Measurements from ENCODE around the gene POU6F2. TPM values are rescaled to one million over a fixed set of nuclear protein-coding genes. Genes with fewer than 3 reads are reported as not detected.

POU6F2 gene
- total and polyA plus RNA-seq, 2 donors (not counting 1 experiment from before 2014, with no cell fraction given), result under 0.01 TPM; not detected in 1

GRCh38 chr7:39310699-39311098, 333.0 kb downstream of the POU6F2 start:
- Histone ChIP-seq H3K36me3 (ENCODE audit: control insufficient read depth, insufficient read depth, low read length) (no peaks in the 10 kb centered on the region), H3K27ac (ENCODE audit: insufficient read depth, low read length) (no peak overlapping the region), H3K9me3 (ENCODE audit: control insufficient read depth, insufficient read depth, low read depth, low read length) (no peaks in the 10 kb centered on the region), H3K27me3 (ENCODE audit: control insufficient read depth, insufficient read depth, low read length) (no peaks in the 10 kb centered on the region), H3K4me3 (replicated peaks in 1 of 4; ENCODE audit: control extremely low read depth in 1 of 4, insufficient read depth in 1 of 4, low read depth in 3 of 4, low read length in 4 of 4) (no peak overlapping the region), H3K79me2 (ENCODE audit: control insufficient read depth, insufficient read depth, low read length) (no peaks in the 10 kb centered on the region), H3K4me1 (ENCODE audit: control insufficient read depth, extremely low read depth, insufficient read depth, low read length) (no peaks in the 10 kb centered on the region), H3K9ac (ENCODE audit: insufficient read depth, low read length) (no peak overlapping the region), H3K4me2 (ENCODE audit: extremely low read depth, insufficient read depth, low read length) (no peak overlapping the region), H2AFZ (ENCODE audit: low read length) (no peak overlapping the region), H4K20me1 (ENCODE audit: control insufficient read depth, extremely low read depth, insufficient read depth, low read length) (no peaks in the 10 kb centered on the region)
- no peak for DNase-seq (ENCODE audit: low read depth in 2 of 2)
- TF ChIP-seq EZH2 (IDR thresholded peaks at IDR 0.05; ENCODE audit: low read length, missing control alignments) (no peak), CTCF (conservative IDR thresholded peaks at IDR 0.05 in 1 of 2, IDR thresholded peaks at IDR 0.05 in 1 of 2; ENCODE audit: low read depth in 1 of 2, low read length in 2 of 2) (no peak)

DNA sequence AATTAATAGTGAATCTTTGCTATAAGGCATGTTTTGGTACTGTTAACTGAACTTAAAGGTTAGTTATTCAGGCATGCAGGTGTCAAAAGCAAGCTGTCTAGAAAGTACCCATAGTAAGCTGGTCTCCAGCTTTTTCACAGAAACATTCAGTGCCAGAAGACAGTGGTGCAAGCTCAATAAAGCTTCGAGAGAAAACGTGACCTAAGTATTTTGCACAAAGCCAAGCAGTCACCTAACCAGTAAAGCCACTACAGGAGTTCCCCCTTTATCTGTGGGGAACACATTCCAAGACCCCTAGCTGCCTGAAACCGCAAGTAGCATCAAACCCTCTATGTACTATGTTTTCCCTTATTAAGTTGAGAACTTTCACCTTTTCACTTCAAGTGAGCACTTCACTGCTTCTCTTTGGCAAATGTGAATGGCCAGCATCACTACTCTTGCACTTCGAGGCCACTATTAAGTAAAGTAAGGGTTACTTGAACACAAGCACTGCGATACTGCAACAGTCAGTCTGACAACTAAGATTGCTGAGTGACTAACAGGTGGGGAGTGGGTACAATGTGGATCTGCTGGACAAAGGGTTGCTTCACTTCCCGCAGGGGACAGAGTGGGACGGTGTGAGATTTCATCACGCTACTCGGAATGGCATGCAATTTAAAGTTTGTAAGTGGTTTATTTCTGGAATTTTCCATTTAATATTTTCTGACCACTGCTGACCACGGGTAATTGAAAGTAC, 334.7 kb downstream of the POU6F2 start:
- no peak overlapping the region for H3K9ac ChIP-seq (ENCODE audit: insufficient read depth, low read length)

DNA sequence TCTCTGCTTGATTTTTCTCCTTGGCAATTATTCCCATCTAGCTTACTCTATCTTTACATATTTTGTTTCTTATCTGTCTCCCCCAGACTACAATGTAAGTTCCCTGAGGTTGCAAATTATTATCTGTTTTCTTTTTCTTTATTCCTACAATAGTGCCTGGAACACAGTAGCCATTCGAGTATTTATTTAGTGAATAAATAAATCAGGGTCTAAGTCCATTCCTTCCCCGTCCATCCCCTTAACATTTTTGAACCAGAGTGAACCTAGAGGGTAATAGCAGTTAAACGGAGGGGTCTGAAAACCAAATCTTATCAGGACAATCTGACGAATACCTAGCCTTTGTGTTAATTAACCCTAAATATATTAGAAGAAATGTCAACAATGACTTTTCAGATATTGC, 335.7 kb downstream of the POU6F2 start:
- DNase-seq (ENCODE audit: low read depth in 2 of 2), result no peak
- H3K4me1 ChIP-seq (ENCODE audit: control insufficient read depth, extremely low read depth, insufficient read depth, low read length), result no peaks in the 10 kb centered on the region
- H4K20me1 ChIP-seq (ENCODE audit: control insufficient read depth, extremely low read depth, insufficient read depth, low read length), result no peaks in the 10 kb centered on the region
- no peak overlapping the region for H3K4me2 ChIP-seq (ENCODE audit: extremely low read depth, insufficient read depth, low read length)
- no peaks in the 10 kb centered on the region for H3K9me3 ChIP-seq (ENCODE audit: control insufficient read depth, insufficient read depth, low read depth, low read length)
- no peak overlapping the region for H3K27ac ChIP-seq (ENCODE audit: insufficient read depth, low read length)
- no peak overlapping the region for H2AFZ ChIP-seq (ENCODE audit: low read length)
- no peaks in the 10 kb centered on the region for H3K36me3 ChIP-seq (ENCODE audit: control insufficient read depth, insufficient read depth, low read length)
- H3K4me3 ChIP-seq (replicated peaks in 1 of 4; ENCODE audit: control extremely low read depth in 1 of 4, insufficient read depth in 1 of 4, low read depth in 3 of 4, low read length in 4 of 4), result no peak overlapping the region
- no peak for TF ChIP-seq EZH2 (IDR thresholded peaks at IDR 0.05; ENCODE audit: low read length, missing control alignments)
- TF ChIP-seq CTCF (conservative IDR thresholded peaks at IDR 0.05 in 1 of 2, IDR thresholded peaks at IDR 0.05 in 1 of 2; ENCODE audit: low read depth in 1 of 2, low read length in 2 of 2), result no peak
- H3K79me2 ChIP-seq (ENCODE audit: control insufficient read depth, insufficient read depth, low read length), result no peaks in the 10 kb centered on the region
- H3K27me3 ChIP-seq (ENCODE audit: control insufficient read depth, insufficient read depth, low read length), result no peaks in the 10 kb centered on the region
- no peak overlapping the region for H3K9ac ChIP-seq (ENCODE audit: insufficient read depth, low read length)

More for the DNA sequence above, 334.7 kb downstream of the POU6F2 start:
- no peak for TF ChIP-seq CTCF (conservative IDR thresholded peaks at IDR 0.05 in 1 of 2, IDR thresholded peaks at IDR 0.05 in 1 of 2; ENCODE audit: low read depth in 1 of 2, low read length in 2 of 2)
- TF ChIP-seq EZH2 (IDR thresholded peaks at IDR 0.05; ENCODE audit: low read length, missing control alignments), result no peak
- Histone ChIP-seq H4K20me1 (ENCODE audit: control insufficient read depth, extremely low read depth, insufficient read depth, low read length) (no peaks in the 10 kb centered on the region), H3K4me1 (ENCODE audit: control insufficient read depth, extremely low read depth, insufficient read depth, low read length) (no peaks in the 10 kb centered on the region), H3K27me3 (ENCODE audit: control insufficient read depth, insufficient read depth, low read length) (no peaks in the 10 kb centered on the region), H3K4me2 (ENCODE audit: extremely low read depth, insufficient read depth, low read length) (no peak overlapping the region), H3K79me2 (ENCODE audit: control insufficient read depth, insufficient read depth, low read length) (no peaks in the 10 kb centered on the region), H2AFZ (ENCODE audit: low read length) (no peak overlapping the region), H3K36me3 (ENCODE audit: control insufficient read depth, insufficient read depth, low read length) (no peaks in the 10 kb centered on the region), H3K4me3 (replicated peaks in 1 of 4; ENCODE audit: control extremely low read depth in 1 of 4, insufficient read depth in 1 of 4, low read depth in 3 of 4, low read length in 4 of 4) (no peak overlapping the region), H3K27ac (ENCODE audit: insufficient read depth, low read length) (no peak overlapping the region), H3K9me3 (ENCODE audit: control insufficient read depth, insufficient read depth, low read depth, low read length) (no peaks in the 10 kb centered on the region)
- DNase-seq (ENCODE audit: low read depth in 2 of 2), result no peak

Measured in fibroblast of lung (primary cell).